ENCODE data around the gene OSBPL10. TPM values are rescaled to one million over a fixed set of nuclear protein-coding genes. Genes with fewer than 3 reads are reported as not detected.

OSBPL10 gene
- total and polyA plus RNA-seq, 7 donors: 0.75 to 4.6 (median 2.3) TPM

DNA sequence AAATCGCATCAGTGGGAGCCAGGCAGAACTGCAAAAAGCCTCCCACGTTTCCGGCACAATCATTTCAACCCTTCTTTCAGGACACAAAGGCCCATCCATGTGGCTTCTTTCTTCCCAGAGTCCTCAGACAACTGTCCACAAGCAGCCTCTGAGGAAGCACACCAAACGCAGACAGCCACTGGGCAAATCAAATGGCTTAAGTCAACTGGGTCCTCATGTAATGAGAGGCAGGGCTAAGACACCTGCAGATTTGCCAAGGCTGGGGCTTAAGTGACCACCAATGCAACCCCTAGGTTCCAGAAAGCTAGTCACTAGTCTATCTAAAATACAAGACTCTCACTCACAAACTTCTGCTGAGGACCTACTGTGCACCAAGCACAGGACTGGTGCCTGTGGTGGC lies 8.0 kb downstream of the OSBPL10 start:
- DNase-seq: no peak
- WGBS, 3 donors: 50 to 75% (median 73%) methylated on average over 4 of the region's 4 CpGs
- Histone ChIP-seq H3K9me3 (no peaks in the 10 kb centered on the region), H3K27me3 (ENCODE audit: insufficient read depth in 3 of 3, low read length in 2 of 3) (peaks cover 0 to 15% (median 1%) of the 10 kb centered on the region in 3 donors), H3K4me1 (no peaks in the 10 kb centered on the region), H3K27ac (no peak overlapping the region), H3K4me3 (no peak overlapping the region), H3K36me3 (ENCODE audit: insufficient read depth in 1 of 2, low read depth in 1 of 2) (no peaks in the 10 kb centered on the region)
- ATAC-seq: no peak
- intact Hi-C loops (cut with DNase I): no loop called here
- TF ChIP-seq, protein P1, sequence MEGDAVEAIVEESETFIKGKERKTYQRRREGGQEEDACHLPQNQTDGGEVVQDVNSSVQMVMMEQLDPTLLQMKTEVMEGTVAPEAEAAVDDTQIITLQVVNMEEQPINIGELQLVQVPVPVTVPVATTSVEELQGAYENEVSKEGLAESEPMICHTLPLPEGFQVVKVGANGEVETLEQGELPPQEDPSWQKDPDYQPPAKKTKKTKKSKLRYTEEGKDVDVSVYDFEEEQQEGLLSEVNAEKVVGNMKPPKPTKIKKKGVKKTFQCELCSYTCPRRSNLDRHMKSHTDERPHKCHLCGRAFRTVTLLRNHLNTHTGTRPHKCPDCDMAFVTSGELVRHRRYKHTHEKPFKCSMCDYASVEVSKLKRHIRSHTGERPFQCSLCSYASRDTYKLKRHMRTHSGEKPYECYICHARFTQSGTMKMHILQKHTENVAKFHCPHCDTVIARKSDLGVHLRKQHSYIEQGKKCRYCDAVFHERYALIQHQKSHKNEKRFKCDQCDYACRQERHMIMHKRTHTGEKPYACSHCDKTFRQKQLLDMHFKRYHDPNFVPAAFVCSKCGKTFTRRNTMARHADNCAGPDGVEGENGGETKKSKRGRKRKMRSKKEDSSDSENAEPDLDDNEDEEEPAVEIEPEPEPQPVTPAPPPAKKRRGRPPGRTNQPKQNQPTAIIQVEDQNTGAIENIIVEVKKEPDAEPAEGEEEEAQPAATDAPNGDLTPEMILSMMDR (IDR thresholded peaks at IDR 0.05): no peak

DNA sequence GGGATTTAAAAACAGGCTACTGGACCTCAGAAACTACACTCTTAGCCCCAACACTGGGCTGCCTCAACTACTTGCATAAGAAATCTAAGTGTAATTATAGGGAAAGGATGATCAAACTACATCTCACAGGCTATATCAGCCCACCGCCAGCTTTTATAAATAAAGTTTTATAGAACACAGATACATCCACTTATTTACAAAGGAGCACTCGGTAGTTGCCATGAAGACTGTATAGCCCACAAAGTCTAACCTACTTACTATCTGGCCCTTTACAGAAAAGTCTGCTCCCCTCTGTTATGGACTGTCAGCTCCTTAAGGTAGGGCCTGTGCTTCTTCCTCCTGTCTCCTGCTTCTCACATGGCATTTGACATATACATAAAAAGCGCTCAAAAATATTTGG lies 9.5 kb downstream of the OSBPL10 start:
- DNase-seq: no peak
- no peak overlapping the region for H3K4me3 ChIP-seq
- intact Hi-C loops (cut with DNase I): no loop called here
- no peak overlapping the region for H3K27ac ChIP-seq
- 95 to 100% (median 95%) methylated on average over 3 of the region's 3 CpGs for WGBS, 3 donors
- H3K4me1 ChIP-seq: no peaks in the 10 kb centered on the region
- TF ChIP-seq, protein P1 (IDR thresholded peaks at IDR 0.05): no peak
- H3K9me3 ChIP-seq: no peaks in the 10 kb centered on the region
- H3K27me3 ChIP-seq (ENCODE audit: insufficient read depth in 3 of 3, low read length in 2 of 3): peaks cover 0 to 1% (median under 1%) of the 10 kb centered on the region in 3 donors
- H3K36me3 ChIP-seq (ENCODE audit: insufficient read depth in 1 of 2, low read depth in 1 of 2): no peaks in the 10 kb centered on the region
- no peak for ATAC-seq

DNA sequence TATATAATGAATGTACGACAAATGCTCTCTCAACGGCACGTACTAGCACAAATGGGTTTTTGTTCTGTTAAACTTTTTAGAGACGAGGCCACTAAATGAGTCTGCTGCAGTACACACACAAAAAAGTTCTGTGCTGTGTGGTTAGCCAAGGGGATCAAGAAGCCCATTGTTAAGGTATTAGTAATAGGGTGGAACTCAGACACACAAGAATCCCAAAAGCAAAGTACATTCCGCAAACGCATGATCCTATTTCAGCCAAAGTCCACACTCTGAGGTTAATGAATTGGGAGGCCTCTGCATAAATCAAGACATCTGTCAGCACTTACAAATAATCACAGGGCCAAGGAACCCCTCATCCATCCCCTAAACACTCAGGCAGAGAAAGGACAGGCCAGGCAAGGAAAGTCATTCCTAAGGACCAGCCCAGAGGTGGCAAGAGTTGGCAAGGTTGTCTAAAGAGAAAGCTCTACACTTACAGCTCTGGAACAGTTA lies 12.1 kb downstream of the OSBPL10 start:
- H3K36me3 ChIP-seq (ENCODE audit: insufficient read depth in 1 of 2, low read depth in 1 of 2): no peaks in the 10 kb centered on the region
- 53 to 64% (median 53%) methylated on average over 6 of the region's 6 CpGs for WGBS, 3 donors
- intact Hi-C loops (cut with DNase I): no loop called here
- no peaks in the 10 kb centered on the region for H3K27me3 ChIP-seq (ENCODE audit: insufficient read depth in 3 of 3, low read length in 2 of 3)
- no peak overlapping the region for H3K4me3 ChIP-seq
- no peaks in the 10 kb centered on the region for H3K4me1 ChIP-seq
- peak overlapping the region; percentile 19 for H3K27ac ChIP-seq
- DNase-seq (no peak), ATAC-seq (peak in 3 of 4 donors; percentile 31 to 56 (median 44))
- no peaks in the 10 kb centered on the region for H3K9me3 ChIP-seq
- TF ChIP-seq, protein P1 (IDR thresholded peaks at IDR 0.05): no peak

DNA sequence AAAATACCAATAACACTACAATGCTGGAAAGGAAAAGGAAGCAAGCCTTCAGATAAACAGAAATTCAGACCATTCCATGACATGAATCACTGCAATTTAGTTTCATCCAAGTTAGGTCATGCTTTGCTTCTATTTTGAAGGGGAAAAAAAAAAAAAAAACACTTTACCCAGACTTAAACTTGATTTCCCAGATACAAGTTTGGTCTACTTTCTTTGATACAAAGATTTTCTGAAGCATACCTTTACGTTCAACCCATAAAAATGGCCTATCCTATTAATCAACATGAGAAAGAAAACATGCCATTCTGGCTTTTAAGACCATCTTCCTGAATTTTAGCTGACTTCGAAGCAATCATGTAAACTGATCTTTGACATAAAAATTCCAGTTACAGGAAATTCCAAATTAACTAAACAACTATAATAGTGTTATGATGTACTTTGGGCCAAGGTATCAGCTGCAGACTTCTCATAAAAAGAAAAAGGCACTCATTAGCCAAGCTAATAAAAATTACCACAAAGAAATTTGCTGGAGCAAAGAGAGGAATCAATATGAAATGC lies 12.6 kb downstream of the OSBPL10 start:
- TF ChIP-seq, protein P1 (IDR thresholded peaks at IDR 0.05): no peak
- Histone ChIP-seq H3K36me3 (ENCODE audit: insufficient read depth in 1 of 2, low read depth in 1 of 2) (no peaks in the 10 kb centered on the region), H3K4me1 (no peaks in the 10 kb centered on the region), H3K4me3 (no peak overlapping the region), H3K27ac (peak overlapping the region; percentile 19), H3K27me3 (ENCODE audit: insufficient read depth in 3 of 3, low read length in 2 of 3) (no peaks in the 10 kb centered on the region), H3K9me3 (no peaks in the 10 kb centered on the region)
- WGBS, 3 donors: 42 to 53% (median 50%) methylated on average over 2 of the region's 2 CpGs
- intact Hi-C loops (cut with DNase I): no loop called here
- ATAC-seq (peak in 1 of 4 donors; percentile 44), DNase-seq (no peak)

DNA sequence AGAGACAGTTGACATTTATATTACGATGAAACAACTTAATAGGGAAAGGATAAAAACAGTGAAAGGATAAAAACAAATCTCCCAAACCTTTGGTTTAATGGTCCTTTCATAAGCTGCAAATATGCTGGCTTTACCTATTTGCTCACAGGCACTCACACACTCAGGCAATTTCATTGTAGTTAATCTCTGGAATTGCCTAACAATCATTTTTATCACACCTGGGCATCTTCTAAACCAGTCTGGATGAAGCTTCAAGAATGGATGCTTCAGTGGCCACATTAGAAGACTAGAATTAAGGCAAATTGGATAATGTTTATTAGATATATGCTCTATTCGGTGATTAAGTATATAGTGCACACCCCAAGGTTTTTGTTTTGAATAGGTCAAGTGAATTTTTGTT lies 13.5 kb downstream of the OSBPL10 start:
- no peaks in the 10 kb centered on the region for H3K36me3 ChIP-seq (ENCODE audit: insufficient read depth in 1 of 2, low read depth in 1 of 2)
- H3K27ac ChIP-seq: no peak overlapping the region
- TF ChIP-seq, protein P1 (IDR thresholded peaks at IDR 0.05): no peak
- intact Hi-C loops (cut with DNase I): no loop called here
- WGBS, 3 donors: 91 to 98% (median 96%) methylated on average over 2 of the region's 2 CpGs
- no peaks in the 10 kb centered on the region for H3K27me3 ChIP-seq (ENCODE audit: insufficient read depth in 3 of 3, low read length in 2 of 3)
- H3K4me3 ChIP-seq: no peak overlapping the region
- ATAC-seq (no peak), DNase-seq (no peak)
- no peaks in the 10 kb centered on the region for H3K9me3 ChIP-seq
- no peaks in the 10 kb centered on the region for H3K4me1 ChIP-seq

All from psoas muscle (tissue), 8 donors.